Measurements from ENCODE around the gene FBH1.
A peak's percentile ranks its signal among the peaks of the same experiment; 100 is the strongest.
"Not testable (repeated sequence)": the region's sequence is repeated elsewhere in the genome, so short reads cannot be mapped to it uniquely, and the experiment has no call there.

Gene FBH1

GRCh38 chr10:5904227-5904626, 14.2 kb downstream of the FBH1 start:
- no peak for DNase-seq

GRCh38 chr10:5905854-5906507, 15.9 kb downstream of the FBH1 start:
- no peak for DNase-seq

GRCh38 chr10:5906651-5907050, 16.6 kb downstream of the FBH1 start:
- DNase-seq = no peak

GRCh38 chr10:5908676-5909075, 18.6 kb downstream of the FBH1 start:
- DNase-seq = not testable (repeated sequence)

- peak; percentile 24 for DNase-seq
These were observed 20.5 kb downstream of the FBH1 start for GRCh38 chr10:5910323-5911100.

GRCh38 chr10:5911670-5912069, 21.6 kb downstream of the FBH1 start:
- no peak for DNase-seq

GRCh38 chr10:5913736-5914135, 23.7 kb downstream of the FBH1 start:
- DNase-seq = no peak

DNA sequence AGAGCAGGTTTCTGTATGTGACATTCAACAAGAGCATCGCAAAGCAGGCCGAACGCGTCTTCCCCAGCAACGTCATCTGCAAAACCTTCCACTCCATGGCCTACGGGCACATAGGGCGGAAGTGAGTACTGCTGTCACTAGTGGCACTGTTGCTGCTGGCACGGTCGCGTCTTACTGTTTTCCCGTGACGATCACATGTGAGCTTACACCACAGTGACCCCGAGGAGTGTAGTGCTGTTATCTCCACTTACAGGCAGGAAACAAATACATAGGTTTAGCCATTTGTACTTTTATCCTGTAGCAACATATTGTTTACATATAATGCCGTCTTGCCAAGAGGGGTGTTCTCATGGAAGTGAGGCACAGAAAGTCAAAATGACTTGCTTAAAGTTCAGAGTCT, 25.4 kb downstream of the FBH1 start:
- no peak for DNase-seq

DNA sequence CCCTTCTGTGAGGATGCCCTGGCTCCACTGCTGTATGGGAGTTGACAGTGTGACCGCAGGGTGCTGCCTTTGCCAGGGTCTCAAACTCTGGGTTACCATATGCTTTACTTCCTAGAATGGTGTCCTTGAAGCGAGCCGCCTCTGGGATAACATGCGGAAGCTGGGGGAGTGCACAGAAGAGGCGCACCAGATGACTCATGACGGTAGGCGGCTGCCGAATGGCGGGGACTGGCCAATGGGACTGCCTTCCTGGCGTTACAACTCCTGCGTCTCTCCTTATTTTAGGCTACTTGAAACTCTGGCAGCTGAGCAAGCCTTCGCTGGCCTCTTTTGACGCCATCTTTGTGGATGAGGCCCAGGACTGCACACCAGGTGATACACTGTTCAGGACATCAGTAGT, 27.3 kb downstream of the FBH1 start:
- DNase-seq = no peak

DNA sequence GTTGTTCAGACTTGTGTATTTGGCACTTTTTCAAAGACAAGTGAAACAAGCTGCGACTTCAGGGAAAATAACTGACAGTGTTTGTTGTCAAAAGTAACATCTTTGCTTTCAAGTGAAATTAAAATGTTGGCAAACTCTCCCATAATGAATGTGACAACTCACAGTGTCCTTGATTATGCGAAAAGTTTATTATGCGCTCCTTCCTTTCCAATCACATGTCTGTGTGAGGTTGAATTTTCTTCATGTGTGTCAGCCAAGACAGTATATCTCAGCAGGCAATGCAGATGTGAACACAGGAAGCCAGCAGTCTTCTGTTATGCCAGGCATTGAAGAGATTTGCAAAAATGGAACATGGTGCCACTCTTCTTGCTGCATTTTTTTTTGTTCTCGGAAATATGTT, 28.7 kb downstream of the FBH1 start:
- DNase-seq = no peak

DNA sequence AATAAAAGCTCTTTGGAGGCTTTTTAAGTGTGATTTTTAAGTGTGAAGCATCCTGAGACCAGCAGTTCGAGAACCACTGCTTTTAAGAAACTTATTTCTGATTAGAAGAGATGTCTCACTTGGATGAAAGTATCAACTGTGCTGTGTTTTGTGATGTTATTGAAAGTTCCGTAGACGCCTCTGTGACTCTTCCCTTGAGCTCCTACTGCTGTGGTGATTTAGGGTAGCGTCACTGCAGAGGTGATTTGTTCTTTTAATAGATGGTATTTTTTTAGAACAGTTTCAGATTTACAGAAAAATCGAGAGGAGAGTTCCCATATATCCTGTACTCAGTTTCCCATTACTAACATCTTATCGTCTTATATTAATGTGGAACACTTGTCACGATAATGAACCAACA, 29.5 kb downstream of the FBH1 start:
- DNase-seq = no peak

GRCh38 chr10:5921746-5922145, 31.7 kb downstream of the FBH1 start:
- DNase-seq = no peak

DNA sequence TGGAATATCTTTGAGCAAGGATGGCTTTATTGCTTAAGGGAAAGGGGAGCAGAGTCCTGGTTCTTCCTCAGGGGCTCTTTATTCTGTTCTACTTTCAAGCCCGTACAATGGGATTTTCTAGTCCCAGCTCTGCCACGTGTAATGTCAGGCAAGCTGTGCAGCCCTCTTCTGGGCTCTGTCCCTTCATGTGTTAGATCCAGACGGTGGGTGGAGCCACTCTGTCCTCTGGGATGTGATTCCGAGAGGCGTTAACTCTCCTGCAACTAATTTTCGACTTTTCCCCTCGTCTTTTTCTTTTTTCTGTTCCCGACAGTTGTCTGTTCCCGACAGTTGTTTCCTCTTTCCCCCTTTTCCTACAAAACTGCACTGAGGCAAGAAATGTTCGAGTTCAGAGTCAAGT, 34.8 kb downstream of the FBH1 start:
- no peak for DNase-seq

GRCh38 chr10:5927306-5927705, 37.3 kb downstream of the FBH1 start:
- no peak for DNase-seq

GRCh38 chr10:5929442-5929841, 39.4 kb downstream of the FBH1 start:
- DNase-seq = no peak

DNA sequence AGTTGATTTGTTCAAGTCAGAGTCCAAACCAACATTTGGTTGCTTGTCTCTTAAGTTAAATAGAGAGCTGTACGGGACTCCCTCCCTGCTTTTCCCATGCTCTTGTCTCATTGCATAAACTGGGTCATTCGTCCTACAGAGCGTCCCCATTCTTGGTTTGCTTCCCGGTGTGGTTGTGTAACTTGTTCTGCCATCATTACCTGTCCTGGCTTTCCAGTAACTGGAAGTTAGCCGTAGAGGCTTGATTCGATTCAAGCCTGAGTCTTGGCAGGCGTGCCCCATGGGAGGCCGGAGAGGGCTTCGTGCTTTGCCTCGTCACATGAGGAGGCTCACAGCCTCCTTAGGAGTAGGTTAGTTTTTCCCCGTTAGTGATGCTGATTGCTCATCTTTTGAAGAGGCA, 40.2 kb downstream of the FBH1 start:
- DNase-seq = no peak

DNA sequence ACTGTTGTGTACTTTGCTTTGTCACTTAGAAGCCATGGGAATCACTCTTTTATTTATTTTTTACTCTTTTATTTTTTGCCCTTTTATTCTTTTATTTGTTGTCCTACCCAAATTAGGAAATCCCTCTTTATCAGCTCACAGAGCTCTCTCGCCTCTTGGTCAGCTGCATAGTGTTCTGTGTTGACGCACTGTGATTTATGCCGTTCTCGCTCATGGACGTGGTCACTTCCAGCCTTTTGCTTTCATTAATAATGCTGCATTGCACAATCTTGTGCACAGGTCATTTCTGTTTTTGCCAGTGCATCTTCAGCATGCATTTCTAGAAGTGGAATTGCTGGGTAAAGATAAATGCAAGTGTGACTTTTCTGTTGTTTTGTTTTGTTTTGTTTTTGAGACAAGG, 42.3 kb downstream of the FBH1 start:
- DNase-seq = no peak

- DNase-seq = no peak
These were observed 44.0 kb downstream of the FBH1 start for GRCh38 chr10:5933909-5934546.

DNA sequence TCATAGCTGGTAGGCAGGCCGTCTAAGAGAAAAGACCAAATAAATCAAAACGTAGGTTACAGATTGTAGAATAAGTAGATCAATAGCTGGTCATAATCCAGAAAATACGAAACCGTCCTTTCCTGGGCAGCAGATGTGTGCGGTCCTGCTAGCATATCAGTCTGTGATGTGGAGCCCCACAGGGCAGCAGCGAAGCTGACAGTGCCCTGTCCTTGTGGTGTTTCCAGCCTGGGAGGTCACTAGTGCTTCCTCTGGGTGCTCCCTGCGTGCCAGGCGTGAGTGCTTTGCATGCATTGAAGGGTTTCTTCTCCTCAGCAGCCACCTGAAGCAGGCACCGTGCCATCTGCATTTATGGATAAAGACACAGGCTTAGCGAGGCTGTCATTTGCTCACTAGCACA, 45.6 kb downstream of the FBH1 start:
- DNase-seq = no peak

GRCh38 chr10:5937016-5937415, 47.0 kb downstream of the FBH1 start:
- DNase-seq = no peak

GRCh38 chr10:5938291-5938690, 48.2 kb downstream of the FBH1 start:
- DNase-seq = no peak

DNA sequence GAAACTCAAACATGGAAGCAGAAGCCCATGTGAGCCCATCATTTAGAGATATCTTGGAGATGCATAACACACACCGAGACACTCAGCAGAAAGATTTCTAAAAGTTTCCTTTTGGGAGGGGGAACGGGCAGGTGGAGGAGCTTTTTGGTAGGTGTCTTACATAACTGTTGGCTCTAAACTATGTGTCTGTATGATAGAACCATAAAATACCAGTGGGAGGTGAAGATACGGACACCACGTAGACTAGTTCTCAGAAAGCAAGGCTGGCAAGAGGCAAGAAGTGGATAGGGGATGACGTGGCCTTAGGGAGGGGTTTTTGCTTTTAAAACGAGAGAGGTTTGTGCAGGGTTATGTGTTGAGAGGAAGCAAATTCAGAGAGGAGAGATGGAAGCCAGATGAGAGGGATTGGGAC, 50.8 kb downstream of the FBH1 start:
- no peak for DNase-seq

GRCh38 chr10:5941579-5941978, 51.5 kb downstream of the FBH1 start:
- no peak for DNase-seq

- no peak for DNase-seq
These were observed 52.0 kb downstream of the FBH1 start for GRCh38 chr10:5942001-5942400.

All from DMS53 (cell line).